Islet of Langerhans (tissue), 1 donor: ENCODE results near the gene YY1.
"Not testable (repeated sequence)": the region's sequence is repeated elsewhere in the genome, so short reads cannot be mapped to it uniquely, and the experiment has no call there.

Source experiments
- FAIRE-seq: peaks from one replicate; lab custom pipeline; 2011; peaks lifted over from hg19 to GRCh38; lab: Jason Lieb, UNC

YY1 gene

GRCh38 chr14:100243020-100243419, 4.1 kb downstream of the YY1 start:
- FAIRE-seq = no peak

GRCh38 chr14:100246809-100247428, 8.0 kb downstream of the YY1 start:
- no peak for FAIRE-seq

GRCh38 chr14:100250732-100251465, 12.0 kb downstream of the YY1 start:
- FAIRE-seq = no peak

DNA sequence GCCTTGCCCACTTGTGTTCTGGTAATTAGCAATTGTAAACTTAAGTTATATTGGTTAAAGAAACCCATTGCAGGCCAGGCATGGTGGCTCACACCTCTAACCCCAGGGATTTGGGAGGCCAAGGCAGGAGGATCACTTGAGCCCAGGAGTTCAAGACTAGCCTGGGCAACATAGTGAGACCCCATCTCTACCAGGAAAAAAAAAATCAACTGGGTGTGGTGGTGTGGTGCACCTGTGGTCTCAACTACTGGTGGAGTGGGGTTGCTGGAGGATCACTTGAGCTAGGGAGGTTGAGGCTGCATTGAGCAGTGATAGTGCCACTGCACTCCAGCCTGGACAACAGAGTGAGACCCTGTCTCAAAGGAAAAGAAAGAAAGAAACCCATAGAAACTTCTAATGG, 13.7 kb downstream of the YY1 start:
- FAIRE-seq = no peak

- FAIRE-seq = no peak
These were observed 17.5 kb downstream of the YY1 start for GRCh38 chr14:100256339-100256895.

- no peak for FAIRE-seq
These were observed 22.7 kb downstream of the YY1 start for GRCh38 chr14:100261621-100262020.

DNA sequence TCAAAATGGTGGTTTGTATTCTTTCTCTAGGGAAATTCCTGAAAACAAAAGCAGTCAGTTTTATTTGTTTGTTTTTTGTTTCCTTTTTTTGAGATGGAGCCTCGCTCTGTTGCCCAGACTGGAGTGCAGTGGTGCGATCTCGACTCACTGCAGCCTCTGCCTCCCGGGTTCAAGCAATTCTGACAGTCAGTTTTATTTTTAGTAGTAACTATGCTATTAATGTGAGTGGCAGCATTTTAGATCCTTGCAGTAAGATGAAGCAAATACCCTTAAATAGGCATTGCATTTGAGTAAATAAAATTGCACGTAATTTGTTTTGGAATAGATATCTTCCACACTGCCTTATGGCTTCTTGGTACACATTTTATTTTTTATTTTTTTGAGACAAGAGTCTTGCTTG, 23.6 kb downstream of the YY1 start:
- FAIRE-seq = no peak

DNA sequence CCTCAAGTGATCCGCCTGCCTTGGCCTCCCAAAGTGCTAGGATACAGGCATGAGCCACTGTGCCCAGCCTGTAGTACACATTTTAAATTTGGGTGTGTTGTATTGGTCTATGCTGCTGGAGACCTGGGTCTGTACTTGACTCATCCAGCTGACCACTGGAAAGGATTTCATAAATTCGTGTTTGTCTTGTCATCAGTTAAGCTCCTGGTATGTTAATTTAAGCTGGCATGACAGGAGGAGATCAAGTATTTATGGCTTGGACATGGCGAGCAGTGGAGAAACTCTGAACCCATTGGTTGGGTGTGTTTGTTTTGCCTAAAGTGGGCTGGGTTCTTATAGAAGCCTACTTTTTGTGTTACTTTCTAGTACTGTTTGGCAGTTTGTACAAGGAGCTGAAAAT, 24.2 kb downstream of the YY1 start:
- FAIRE-seq = no peak

DNA sequence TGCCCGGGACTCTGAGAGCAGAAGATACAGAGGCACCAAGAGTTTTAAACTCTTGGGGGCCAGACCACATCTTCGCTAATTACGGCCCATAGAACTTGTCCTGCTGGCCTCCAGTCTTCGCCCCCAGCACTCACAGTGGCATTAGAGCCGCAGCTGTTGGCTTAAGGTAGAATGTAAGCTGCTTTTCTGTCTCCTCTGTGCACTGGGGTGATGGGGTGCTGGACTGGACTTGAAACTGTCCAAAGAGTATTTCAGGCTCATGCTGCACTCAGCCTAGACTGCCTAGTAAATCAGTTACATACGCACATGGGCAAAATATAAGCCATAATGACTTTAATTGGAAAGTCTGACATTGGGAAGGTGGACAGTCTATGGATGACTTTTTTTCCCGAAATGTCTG, 29.0 kb downstream of the YY1 start:
- no peak for FAIRE-seq

GRCh38 chr14:100268591-100269207, 29.8 kb downstream of the YY1 start:
- FAIRE-seq = no peak

- no peak for FAIRE-seq
These were observed 32.4 kb downstream of the YY1 start for GRCh38 chr14:100271247-100271939.

- FAIRE-seq = no peak
These were observed 35.3 kb downstream of the YY1 start for GRCh38 chr14:100274250-100274649.

DNA sequence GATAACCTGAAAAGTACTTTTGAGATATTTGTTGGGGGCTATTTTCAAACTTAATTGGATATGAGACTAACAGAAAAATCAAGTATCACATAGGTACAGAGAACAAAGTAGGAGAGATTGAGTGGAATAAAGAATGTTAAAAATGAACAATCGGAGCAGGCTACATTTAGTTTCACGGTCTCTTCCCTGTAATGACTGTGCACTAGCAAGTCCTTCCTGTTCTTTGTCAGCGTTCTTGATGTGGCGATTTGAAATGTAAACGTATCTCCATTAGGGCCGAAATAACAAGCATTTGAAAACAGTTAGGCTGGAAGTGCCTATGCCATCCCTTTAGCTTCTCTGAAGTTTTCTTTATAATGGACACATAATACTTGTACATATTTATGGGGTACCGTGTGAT, 36.3 kb downstream of the YY1 start:
- no peak for FAIRE-seq

DNA sequence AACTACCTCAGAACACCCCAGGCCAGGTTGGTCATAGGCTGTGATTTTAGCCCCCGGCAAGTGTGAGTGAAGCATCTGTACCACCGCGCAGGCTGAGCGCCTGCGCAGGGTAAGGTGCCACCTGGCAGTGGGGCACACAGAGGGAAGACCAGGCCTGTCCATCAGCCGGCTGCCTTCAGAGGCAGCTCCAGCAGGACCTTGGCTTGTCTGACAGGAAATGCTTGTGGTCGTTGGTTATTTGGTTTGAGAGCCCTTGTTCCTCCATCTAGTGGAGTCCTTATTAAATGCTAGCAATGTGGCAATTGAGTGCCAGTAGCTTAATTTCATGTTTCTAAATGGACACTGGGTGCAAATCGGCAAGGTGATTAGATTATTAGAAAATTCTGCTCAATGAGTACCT, 39.8 kb downstream of the YY1 start:
- no peak for FAIRE-seq

GRCh38 chr14:100279133-100279532, 40.2 kb downstream of the YY1 start:
- FAIRE-seq = no peak

- no peak for FAIRE-seq
These were observed 40.6 kb downstream of the YY1 start for GRCh38 chr14:100279563-100279962.

GRCh38 chr14:100281286-100282082, 42.5 kb downstream of the YY1 start:
- FAIRE-seq = no peak

DNA sequence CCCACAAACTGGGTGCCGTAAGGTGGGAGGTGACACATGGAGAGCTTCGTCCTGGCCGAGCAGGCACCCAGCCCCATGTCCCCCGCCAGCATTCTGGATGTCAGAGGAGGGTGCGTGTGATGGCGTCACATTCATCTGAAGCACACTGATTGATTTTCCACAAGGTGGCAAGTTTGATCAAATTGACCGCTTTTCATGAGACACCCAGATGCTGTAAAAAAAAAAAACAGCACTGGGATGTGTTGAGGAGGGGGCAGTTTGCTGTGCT, 43.1 kb downstream of the YY1 start:
- no peak for FAIRE-seq

DNA sequence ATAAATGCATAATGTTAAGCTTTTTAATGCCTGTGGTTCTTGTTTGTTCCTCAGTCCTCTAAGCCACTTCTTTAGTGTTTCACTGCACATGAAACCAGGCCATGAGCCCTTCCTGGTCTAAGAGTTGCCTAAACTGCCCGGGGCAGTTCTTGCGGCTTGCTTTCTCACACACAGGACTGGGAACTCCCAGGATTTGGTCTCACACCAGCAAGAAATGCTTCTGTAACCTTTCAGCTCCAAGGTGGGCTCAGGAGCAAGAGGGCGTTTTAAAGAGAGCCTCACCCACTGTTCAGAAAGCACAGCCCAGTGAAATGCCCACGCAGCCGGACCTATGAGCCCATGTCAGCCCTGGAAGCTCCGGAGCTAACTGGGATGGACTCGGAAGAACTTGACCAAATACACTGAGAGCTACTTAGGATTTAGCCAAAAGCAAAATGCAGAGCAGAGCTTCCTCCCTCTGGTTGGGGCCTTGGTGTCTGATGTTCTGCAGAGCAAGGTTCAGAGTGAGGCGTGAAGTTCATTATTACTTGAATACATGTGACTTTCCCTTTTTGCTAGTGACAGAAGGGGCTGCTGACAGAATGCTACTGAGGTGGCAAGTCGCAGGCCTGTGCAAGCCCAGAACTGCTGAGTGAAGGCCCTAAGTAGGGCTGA, 43.9 kb downstream of the YY1 start:
- no peak for FAIRE-seq

GRCh38 chr14:100283436-100283835, 44.5 kb downstream of the YY1 start:
- not testable (repeated sequence) for FAIRE-seq

- no peak for FAIRE-seq
These were observed 45.3 kb downstream of the YY1 start for GRCh38 chr14:100283984-100284881.
